ENCODE results near the gene PYY.
"Not testable (repeated sequence)": the region's sequence is repeated elsewhere in the genome, so short reads cannot be mapped to it uniquely, and the experiment has no call there.

The PYY gene

DNA sequence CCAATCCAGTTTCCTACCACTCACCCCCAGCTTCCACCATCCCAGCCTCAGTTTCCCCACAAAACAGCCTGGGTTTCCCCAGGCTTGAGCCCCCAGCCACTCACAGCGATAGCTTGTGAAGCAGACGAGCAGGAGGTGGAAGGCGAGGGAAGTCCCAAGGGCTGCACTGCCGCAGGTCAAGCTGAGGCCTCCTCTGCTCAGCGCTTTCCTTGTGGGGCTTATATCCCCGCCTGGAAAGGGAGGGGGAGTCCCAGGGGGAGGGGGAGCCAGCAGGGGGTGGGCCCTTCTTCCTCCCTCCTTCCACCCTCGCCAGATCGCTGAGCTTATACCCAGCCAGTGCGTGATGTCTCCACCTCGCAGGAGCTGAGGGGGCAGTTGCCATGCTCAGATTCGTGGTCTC, at the start of gene PYY:
PYY (minus strand) TSS at position 195 of the 400 bp plus-strand sequence. CDS start 457 bp downstream, outside the sequence.
- DNase-seq (ENCODE audit: low spot score) = no peak

DNA sequence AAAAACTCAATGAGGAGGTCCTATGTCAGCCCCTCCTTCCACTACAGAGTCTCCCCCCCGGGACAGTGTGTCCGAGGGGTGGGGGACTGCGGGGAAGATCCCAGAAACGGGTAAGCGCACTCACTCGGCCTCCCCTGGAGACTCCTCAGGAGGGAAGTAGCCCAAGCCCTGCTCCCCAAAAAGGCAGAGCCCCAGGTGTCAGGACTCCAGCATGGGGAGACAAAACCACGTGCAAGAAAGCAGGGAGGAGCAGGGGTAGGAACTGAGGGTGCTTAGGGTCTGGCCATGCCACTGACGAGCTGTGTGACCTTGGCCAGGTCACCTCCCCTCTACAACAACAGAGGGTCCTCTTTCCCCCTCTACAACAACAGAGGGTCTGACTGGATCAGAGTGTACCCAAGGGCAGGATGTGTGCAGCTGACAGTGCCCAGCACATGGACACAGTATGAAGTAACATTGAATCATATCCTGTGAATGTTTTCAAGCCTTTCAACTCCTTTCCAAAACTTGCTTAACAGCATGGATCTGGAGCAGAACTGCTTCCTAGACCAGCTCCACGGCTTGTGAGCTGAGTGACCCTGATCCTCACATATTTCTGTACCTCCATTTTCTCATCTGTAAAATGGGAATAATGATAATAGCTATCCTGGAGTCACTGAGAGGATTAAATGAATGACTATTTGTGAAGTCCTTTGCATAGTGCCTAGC, 48.6 kb upstream of the PYY start:
- DNase-seq (ENCODE audit: low spot score) = no peak

DNA sequence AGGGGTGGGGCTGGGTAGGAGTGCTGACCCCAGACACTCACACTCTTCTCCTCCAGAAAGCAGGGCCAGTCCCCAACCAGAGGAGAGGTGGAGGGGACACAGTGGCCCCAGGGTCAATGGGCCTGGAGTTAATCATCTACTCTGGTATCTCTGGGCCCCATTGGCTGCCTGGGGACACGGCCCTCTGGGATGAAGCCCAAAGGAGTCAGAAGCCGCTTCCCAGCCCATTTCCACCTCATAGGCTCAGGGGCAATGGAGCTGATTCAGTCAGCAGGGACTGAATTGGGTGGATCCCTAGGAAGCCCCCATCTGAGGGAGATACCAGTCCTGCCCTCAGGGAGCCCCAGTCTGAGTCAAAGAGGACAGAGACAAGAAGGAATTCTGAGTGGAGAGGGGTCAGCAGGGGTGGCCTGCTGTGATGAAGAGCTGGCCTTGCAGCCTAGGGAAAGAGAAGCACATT, 47.8 kb upstream of the PYY start:
- no peak for DNase-seq (ENCODE audit: low spot score)

DNA sequence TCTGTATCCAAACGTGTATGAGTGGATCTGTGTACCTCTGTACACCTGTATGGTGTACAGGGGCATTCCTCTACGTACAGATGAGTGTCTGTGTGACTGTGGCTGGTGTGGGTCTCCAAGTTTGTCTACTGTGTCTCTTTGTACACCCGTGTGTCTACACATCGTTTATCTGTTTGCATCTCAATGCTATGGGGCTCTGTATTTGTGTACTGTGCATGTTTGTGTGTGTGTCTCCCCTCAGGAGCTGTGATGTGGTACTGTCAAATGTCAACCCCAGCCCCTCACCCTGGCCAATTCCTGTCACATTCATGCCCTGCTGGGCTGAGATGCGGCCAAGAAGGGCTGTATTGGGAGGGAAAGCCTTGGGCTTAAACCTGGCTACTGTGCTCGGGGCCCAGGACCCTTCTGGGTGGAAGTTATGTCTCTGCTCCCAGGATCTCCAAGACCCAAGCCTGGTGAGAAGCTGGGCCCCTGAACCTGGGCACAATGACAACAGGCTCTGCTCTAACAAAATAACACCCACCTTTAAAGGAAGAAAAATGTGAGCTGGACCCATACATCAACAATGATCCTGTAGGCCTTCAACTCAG, 47.2 kb upstream of the PYY start:
- DNase-seq (ENCODE audit: low spot score) = no peak

DNA sequence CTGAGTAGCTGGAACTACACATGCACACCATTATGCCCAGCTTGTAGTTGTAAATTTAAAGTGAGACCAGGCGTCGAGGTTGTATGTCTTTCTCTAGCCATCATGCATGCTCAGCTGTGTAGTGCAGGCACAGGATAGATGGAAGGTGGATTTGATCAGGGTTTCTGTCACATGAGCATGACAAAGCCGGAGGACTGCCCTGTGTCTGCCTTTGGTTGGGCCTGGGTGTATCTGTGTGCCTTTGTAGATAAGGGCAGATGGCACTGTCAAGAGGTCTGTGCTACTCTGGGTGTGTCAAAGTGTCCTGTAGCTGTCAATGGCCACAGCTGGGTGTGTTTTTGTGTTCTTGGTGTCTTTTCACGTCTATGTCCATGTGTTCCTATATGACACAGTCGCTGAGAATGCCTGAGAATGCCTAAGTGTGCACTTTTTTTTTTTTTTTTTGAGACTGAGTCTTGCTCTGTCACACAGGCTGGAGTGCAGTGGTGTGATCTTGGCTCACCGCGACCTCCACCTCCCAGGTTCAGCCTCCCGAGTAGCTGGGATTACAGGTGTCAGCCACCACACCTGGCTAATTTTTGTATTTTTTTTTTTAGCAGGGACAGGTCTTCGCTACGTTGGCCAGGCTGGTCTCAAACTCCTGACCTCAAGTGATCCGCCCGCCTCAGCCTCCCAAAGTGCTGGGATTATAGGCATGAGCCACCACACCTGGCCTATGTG, 46.6 kb upstream of the PYY start:
- no peak for DNase-seq (ENCODE audit: low spot score)

DNA sequence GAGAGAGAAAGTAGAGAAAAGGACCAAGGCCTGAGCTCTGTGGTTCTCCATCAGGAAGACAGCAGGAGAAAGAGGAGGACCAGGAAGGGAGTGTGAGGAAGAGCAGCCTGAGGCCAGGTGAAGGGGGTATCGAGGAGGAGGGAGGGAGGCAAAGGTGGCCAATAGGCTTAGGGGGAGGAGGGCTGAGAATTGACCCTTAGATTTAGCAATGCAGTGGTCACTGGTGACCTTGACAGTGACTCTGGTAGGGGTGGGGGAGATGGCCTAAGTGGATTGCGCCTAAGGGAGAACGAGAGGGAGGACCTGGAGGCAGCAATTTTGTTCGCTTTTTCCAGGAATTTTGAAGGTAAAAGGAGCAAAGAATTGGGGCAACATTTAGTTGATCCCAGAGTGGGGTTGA, 45.3 kb upstream of the PYY start:
- no peak for DNase-seq (ENCODE audit: low spot score)

DNA sequence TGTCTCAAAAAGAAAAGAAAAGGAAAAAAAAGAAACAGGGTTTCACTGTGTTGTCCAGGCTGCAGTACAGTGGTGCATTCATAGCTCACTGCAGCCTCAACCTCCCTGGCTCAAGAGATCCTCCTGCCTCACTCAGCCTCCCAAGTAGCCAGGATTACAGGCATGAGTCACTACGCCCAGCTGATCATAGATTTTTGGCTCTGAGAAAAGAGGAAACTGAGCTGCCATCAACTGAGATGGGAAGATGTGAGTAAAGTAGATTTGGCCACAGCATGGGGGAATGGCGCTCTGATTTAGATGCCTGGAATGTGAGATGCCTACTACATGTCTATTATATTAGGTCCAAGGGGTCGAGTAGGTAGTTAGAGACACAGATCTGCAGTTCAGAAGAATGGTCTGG, 44.8 kb upstream of the PYY start:
- no peak for DNase-seq (ENCODE audit: low spot score)

DNA sequence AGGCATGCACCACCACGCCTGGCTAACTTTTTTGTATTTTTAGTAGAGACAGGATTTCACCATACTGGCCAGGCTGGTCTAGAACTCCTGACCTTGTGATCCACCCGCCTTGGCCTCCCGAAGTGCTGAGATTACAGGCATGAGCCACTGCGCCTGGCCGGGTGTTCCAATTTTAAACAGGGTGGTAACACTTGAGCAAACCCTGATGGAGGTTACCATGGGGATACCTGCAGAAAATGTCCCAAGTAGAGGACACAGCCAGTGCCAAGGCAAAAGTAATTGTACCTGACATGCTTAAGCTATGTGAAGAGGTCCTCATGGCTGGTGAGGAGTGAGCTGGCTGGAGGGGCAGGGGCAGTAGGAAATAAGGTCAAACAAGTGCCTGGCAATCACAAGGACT, 43.4 kb upstream of the PYY start:
- not testable (repeated sequence) for DNase-seq (ENCODE audit: low spot score)

DNA sequence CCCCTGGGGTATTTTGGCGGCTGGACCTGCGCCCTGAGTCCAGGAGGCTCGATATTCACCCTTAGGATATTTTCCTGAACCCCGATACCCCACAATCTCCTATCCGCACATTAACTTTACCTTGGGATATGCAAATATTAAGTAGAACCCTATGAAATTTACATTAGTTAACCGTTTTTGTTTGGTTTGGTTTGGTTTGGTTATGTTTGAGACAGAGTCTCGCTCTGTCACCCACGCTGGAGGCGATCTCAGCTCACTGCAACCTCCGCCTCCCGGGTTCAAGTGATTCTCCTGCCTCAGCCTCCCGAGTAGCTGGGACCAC, 41.4 kb upstream of the PYY start:
- DNase-seq (ENCODE audit: low spot score) = no peak

DNA sequence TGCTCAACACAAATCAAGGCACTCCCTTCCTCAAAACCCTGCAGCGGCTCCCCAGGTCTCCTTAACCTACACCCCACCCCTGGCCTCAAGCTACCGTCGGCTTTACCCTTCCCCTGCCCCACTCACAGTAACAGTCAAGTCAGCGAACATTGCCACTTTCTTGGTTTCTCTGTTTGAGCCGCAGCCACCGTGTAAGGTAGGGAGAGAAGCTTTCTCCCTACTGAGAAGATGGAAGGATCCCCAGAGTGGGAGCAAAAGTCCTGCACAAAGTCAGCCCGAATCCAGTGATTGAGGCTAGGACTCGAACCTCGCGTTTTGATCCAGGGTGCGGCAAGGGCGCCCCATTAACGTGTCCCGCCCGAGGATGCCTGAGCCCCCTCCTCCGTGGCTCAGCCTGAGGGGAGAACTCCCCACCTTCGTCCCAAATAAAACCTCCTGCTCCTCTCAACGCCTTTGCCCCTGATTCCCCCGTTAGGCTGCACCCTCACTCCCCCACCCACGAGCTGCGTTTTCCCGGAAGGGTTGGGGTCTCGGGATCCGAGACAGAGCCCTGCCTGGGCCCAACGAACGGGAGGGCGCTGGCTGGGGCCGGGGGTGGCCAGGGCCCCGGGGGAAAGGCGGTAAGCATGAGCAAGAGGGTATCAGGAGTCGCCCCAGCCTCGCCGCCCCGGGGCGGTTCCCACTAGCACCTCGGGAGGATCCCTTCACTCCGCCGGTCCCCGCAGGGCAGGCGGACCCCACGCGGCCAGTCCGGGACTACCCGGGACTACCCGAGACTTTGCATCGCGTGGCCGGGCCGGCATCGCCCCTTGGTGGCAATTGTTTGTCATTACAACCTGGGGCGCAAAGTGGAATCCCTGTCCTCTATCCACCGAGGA, 40.8 kb upstream of the PYY start:
- peak; percentile 68 for DNase-seq (ENCODE audit: low spot score)

DNA sequence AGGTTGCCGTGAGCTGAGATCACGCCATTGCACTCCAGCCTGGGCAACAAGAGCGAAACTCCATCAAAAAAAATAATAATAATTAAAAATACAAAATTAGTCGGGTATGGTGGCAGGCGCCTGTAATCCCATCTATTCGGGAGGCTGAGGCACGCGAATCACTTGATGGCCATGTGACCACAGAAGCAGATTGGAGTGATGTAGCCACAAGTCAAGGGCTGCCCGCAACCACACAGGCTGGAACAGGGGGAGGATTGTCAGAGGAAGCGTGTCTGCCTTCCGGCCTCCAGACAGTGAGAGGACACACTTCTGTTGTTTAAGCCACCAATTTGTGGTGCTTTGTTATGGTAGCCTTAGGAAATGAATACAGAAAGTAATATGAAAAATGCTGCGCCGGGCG, 38.9 kb upstream of the PYY start:
- DNase-seq (ENCODE audit: low spot score) = no peak

DNA sequence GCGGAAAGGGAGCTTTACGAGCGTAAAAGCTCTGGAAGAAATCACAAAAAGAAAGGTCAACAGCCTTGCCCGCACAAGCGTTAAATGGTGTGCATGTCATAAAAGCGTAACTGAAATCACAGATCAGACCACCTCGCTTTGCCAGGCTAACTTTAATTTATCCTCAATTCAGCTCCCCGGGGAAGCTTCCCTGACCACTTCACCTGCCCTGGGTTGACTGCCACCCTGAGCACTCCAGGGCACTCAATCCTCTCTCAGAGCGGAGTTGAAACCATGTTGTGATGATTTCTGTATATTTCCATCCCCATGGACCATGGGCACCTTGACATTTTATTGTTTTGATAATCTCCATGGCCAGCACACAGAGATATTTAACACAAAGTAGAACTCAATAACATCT, 34.6 kb upstream of the PYY start:
- no peak for DNase-seq (ENCODE audit: low spot score)

DNA sequence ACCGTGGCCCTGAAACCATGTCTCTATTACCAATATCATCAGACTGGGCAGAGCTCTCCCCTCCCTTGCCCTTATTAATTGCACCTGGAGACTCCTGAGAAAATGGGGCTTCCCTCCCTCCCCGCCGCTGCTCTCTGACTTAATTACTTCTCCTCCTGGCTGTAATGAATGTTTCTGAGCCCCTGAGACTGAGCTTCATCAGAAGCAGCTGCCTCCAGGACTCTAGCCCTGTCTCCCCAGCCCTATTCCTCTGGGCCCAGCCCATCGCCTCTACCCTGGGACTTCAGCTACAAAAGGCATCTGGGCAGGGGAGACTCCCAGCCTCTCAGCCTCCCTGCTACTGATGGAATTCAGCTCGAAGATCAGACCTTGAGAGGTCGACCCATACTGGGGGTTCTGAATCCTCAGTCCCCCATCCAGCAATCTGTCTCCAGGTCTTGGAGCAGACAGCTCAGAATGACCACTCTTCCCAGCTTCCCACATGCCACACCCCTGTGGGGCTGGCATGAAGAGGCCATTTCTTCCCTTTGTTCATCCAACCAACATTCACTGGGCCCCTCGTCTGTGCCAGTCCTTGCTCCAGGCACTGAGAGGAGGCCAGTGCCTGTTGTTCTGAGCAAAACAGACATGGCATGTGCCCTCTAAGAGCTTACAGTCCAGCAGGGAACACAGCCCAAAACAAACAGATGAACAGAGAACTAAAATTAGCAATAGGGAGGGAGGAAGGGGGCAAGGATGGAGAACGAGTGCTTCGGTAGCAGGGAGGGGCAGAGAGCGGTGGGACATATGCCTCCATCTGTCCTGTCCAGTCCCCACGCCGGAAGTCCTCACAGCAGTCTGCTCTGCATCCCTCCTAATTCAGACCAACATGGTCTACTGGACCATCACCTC, 33.6 kb upstream of the PYY start:
- DNase-seq (ENCODE audit: low spot score) = no peak

DNA sequence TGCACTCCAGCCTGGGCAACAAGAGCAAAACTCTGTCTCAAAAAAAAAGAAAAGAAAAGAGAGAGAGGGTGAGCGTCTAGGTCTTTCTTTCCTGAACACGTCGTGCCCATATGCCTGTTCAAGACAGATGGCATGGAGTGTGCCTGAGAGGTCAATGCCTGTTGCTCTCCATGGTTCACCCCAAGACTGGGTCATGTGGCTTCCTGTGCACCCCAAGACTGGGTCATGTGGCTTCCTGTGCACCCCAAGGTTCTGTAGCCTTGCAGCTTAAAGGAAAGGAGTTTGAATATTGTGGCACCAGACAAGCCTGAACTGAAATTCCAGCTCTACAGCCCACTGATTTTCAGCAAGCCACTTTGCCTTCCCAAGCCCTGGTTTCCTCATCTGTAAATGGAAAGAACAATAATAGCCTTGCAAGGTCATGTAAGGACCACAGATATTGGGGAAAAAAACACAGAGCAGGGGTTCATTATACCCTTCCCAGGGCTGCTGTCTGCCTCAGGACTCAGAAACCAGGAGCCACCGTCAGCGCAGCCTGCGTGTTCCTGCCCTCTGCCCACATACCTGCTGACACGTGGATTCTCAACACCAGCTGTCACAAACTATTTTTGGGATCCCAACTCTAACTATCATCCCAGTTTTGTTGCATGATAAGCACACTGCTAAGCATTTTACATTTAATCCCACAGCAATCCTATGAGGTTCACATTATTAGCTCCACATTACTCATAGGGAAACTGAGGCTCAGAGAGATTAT, 32.7 kb upstream of the PYY start:
- DNase-seq (ENCODE audit: low spot score) = no peak

DNA sequence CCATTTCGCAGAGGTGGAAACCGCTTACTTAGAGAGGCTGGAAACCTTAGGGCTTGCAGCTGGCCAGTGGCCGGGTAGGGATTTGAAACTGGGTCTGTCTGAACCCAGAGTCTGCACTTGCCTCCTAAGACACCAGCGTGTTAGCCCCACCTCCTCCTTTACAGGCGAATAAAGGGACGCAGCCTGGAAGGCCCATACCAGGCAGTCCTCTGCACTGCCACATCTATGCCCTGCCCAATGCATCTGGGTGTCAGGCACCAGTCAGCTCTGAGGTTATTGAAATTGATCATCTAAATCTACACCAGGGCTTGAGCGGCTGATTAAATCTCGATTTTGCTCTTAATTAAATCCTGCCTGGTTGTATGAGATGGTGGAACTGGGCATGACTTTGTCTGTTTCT, 30.8 kb upstream of the PYY start:
- no peak for DNase-seq (ENCODE audit: low spot score)

DNA sequence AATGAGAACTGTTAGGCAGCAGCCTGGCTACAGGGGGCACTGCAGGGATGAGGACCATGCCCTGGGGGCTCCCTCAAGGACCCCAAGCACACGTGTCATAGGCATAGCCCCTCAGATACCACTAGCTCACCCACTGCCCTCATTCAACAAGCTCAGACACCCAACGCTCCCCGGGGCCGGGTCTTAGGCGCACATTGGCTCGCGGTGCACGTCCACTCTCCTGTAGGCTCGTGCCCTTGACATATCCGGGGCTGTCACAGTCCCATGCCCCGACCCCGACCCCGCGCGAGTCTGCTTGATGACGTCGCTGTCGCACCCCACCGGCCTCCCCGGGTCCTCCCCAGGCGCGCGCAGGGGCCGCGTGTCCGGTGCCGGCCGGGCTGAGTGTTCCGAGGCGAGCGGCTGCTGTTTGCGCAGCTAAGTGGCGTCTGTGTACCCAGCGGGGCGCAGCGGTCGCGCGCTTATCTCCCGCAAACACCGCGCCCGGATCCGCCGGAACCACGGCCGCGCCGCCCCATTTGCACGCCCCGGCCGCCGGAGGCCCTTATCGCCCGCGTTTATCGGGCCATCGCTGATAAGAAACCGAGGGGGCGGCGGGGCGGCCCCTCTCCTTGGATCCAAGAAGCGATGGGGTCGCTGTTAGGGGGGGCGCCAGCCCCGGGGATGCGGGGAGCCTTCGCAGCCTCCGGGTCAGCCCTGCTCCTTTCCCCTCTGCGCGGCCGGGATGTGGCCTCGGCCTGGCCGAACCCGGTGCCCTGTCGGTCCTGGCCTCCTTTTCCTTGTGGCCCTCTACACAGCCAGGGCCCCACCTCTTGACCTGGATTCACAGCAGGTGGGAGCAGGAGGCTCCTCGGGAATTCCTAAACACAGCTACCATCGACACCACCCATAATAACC, 30.0 kb upstream of the PYY start:
- DNase-seq (ENCODE audit: low spot score) = no peak

DNA sequence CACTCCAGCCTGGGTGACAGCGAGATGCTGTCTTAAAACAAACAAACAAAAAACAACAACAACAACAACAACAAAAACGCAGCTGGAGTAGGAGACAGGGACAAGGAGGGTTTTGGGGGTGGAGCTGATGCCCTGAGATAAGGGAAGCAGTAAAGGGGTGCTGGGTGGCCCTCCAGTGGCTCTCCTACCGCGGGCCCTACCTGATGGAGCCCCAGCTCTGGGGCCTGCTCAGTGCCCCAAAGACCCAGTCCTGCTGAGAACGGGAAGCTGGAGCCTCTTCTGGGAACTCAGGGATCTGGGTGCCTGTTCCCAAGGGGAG, 29.4 kb upstream of the PYY start:
- no peak for DNase-seq (ENCODE audit: low spot score)

DNA sequence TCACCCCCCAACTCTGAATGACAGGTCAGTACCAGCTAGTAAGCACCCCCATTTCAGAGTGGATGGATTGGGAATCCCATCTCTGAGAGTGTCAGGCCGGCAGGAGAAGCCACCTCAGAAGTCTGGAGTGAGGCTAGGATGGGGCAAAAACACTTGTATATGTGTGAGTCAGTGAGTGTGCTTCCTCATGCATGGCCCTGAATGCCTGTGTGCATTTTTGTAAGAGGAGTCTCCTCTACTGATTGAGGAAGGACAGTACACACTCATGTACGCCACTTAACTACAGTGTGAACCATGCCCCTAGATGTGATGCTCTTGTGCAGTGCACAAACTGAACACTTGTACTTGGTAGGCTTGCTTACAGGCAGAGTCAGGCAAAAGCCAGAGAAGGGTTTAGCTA, 28.4 kb upstream of the PYY start:
- DNase-seq (ENCODE audit: low spot score) = no peak

DNA sequence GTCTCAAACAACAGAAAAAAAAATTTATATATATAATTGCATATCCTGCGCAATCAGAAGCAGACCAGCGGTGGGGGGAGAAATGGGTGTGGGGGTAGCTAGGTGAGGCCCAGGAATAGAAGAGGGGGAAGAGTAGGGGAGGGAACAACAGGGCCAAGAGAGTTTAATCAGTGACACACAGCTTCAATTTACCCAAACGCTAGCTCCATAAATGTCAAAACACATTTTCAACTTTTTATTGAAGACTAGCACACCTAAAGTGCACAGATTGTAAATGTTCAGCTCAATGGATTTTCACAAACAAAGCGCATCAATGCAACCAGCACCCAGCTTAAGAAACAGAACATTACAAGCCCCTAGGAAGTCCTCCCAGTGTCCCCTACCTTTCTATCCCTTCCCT, 25.9 kb upstream of the PYY start:
- DNase-seq (ENCODE audit: low spot score) = no peak

DNA sequence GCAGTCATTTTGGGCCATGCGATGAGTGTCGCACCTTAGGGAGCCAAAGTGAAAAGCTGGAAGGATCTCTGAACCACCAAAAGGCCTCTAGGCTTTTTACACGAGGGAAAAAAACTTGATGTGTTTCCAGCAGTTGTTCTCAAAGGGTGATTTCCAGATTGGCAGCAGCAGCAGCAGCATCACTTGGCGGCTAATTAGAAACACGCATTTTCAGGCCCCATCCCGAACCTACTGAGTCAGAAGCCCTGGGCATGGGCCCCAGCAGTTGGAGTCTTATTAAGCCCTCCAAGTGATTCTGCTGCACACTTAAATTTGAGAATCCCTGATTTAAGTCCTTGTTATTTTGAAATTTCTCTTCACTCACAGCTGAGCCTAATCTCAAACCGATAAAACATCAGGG, 25.3 kb upstream of the PYY start:
- no peak for DNase-seq (ENCODE audit: low spot score)

Measured in activated CD4-positive, alpha-beta T cell treated with anti-CD3 and anti-CD28 coated beads, Interleukin-2, Interleukin-4, amounts not matched to agents 100 ng/mL and 50 ng/mL, durations not matched to agents 16 hours and 8 hours (primary cell).